M059J (cell line): ENCODE measurements around the gene NT5C3B. TPM values are rescaled to one million over a fixed set of nuclear protein-coding genes. Genes with fewer than 3 reads are reported as not detected.
A peak's percentile ranks its signal among the peaks of the same experiment; 100 is the strongest.
"Not testable (repeated sequence)": the region's sequence is repeated elsewhere in the genome, so short reads cannot be mapped to it uniquely, and the experiment has no call there.

Source experiments
- DNase-seq: peaks from one replicate; pipeline ENCODE4 v3.0.0-alpha.2; 2012; ENCODE audit warnings: low read depth
- total RNA-seq: library from RNA; depleted of rRNA; stranded (reverse); fragments of >200 nt; shearing (Covaris generic); gene quantifications from 2 replicates; pipeline ENCODE4 v1.2.3, GENCODE V29; 2014; rRNA removed

Gene NT5C3B
- 54.9 and 56.2 TPM in 2 replicates for total RNA-seq

DNA sequence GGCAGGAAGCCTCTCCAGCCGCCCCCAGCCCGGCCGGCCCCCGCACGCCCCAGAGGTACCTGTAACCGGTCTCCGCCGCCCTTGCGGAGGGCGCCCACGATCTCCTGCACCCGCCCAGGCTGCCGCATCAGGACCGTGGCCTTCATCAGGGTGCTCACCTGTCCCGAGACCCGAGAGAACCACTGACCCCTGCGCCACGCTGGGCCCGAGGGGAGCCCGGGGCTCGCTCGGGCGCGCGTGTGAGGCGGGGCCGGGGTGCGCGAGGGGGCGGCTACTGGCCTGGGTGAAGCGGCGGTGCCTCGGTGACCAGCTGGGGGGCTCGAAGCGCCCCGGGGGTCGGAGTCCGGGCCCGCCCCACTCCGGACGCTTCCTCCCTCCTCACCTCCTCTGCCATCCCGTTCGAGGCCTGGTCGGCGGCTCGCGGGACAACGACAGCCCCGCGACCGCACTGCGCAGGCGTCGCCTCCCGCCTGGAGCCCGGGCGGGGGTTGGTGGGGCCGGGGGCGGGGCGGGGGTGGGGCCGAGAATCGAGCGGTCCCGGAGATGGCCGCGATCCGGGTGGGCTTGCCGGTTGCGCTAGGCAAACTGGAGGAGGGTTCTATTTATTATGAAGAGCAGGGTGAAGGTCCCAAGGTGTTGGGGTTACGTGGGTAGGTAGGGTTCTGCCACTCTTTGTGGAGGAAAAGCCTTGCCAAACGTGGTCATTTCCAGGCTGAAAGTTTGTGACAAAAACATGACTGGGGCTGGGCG is at the start of gene NT5C3B:
Gene NT5C3B (minus strand): TSS at position 433 of the 750 bp plus-strand sequence. CDS start 39 bp downstream, at position 394.
- DNase-seq, result peak; percentile 43

DNA sequence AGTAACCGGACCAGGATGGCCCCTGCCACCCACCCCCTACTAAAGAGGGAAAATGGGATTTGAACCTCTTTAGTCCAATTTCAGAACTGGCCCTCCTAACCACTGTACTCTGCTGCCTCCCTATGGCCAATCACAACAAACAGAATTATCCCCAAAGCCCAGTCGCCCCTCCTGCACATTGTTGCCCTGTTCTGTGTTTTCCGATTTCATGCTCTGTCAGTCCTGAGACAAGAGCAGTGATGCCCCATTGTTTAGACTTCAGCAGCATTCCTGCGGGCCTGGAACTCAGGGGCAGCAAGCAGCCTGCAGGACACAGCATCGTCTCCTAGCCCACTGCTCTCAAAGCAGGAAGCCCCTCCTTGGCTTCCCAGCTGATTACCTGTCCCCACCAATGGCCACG is 49.7 kb upstream of the NT5C3B start:
- no peak for DNase-seq

DNA sequence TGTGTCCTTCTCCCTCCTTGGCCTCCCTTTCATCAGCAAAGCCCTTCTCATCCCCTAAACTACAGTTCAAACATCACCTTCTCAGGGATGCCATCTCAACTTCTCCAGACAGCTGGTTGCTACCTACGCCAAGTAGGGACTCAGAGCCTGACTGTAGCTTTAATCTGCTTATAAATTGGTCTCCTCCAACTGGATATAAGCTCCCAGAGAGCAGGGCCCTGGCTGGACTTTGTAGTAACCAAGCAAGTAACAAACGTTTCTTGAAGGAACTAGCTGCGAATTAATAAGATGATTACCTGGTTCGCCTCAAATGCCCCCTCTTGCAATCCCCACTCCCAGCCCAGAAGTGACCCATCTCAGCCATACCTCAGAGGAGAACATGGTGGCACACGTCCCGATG is 46.7 kb upstream of the NT5C3B start:
- DNase-seq, result no peak

DNA sequence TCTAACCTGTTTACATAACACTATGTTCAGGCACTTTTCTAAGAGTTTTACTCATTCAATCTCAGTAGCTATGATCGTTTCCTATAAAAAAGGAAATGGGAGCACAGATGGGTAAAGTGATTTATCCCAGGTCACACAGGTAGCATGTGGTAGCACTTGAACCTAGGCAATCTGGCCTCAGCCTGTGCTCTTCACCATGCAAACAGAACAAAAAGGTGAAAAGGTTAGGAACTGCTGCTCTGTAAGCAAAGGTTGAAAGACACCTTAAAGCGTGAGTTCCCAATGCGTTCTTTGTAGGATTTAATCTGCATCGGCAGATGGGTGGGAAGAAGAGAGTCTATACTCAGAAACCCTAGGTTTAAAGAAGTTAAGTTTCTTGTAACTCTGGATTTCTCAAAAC is 44.1 kb upstream of the NT5C3B start:
- no peak for DNase-seq

DNA sequence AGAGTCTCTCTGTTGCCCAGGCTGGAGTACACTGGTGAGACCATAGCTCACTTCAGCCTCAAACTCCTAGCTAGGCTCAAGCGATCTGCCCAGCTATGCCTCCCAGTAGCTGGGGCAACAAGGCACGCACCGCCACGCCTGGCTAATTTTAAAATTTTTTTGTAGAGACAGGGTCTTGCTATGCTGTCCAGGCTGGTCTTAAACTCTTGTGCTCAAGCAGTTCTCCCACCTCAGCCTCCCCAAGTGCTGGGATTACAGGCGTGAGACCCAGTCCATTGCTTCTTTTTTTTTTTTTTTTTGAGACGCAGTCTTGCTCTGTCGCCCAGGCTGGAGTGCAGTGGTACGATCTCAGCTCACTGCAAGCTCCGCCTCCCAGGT is 38.2 kb upstream of the NT5C3B start:
- DNase-seq, result not testable (repeated sequence)

DNA sequence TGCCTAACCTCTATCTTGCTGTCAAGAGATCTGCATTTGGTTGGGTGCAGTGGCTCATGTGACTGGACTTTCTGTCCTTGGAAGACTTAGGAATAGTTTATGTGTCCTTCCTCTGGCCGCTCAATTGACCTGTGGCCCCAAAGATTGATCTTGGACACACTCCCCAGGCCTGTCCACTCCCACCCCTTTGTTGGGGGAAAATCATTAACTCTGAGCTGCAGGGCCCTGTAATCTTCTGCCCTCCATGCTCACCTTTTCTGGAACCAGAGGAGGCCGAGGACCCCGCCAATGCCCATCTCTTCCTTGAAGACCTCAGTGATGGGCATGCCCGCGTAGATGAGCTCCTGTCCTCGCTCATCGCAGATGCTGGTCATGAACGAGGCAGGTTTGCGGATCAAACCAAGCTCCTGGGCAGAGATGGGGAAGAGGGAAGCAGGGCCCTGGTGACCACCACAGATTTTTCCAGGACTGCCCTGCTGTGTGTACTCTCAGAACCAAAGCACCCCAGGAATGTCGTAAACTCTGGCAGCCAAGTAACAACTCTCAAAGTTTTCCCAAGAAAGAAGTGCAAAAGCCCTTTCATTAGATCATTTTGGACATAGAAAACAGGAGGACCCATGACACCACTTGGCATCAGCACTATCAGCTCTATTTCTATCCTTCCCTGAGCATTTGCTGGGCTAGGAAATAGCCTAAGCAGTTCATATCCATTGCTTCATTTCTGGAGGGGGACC is 37.7 kb upstream of the NT5C3B start:
- no peak for DNase-seq

DNA sequence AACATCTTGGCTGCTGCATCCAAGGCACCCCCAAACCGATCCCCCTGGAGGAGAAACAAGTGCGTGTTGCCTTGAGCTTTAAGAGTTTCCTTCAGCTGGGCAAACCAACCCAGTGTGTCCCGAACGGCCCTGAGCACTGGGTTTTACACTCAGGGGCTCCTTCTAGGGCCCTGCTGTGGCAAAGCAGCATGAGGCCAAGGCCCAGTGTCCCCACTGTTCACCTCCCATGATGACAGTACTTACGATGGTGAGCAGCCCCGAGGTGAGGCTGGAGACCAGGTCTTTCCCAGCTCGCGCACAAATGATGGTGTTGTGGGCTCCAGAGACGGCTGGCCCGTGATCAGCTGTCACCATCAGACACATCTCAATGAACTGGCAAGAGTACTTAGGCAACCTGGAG is 35.8 kb upstream of the NT5C3B start:
- no peak for DNase-seq

DNA sequence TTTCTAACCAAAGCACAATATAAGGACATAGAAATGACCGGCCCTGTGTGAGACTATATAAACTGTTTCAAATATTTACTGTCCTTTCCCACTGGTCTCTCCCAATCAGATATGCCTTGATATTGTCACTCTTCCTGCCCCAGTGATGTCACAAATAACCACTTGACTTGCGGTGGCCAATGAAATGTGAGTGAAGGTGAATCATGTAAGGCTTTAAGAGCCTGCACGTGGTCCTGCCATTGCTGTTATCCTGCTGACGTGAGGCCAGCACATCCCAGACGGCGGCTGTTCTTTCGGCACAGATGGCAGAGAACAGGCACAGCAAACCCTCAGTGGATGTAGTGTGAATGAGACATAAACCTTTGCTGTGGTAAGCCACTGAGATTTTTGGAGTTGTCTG is 34.6 kb upstream of the NT5C3B start:
- no peak for DNase-seq

DNA sequence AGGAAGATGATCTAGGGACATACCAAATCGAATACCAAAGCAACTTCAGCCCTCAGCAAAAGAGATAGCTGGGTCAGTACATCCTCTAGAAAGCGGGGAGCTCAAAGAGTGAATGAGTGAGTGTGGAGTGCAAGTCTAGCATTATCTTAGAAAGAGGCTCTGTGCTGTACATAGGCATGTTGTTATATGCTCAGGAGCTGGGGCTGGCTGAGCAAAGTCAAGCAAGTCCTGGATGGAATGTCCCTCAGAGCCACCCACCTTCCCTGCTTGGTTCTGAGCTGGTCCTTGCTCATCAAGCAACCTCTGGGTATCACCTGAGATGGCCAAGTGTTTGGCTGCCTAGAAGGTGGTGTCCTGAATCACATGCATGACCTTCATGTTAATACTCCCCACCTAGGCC is 34.1 kb upstream of the NT5C3B start:
- DNase-seq, result no peak

DNA sequence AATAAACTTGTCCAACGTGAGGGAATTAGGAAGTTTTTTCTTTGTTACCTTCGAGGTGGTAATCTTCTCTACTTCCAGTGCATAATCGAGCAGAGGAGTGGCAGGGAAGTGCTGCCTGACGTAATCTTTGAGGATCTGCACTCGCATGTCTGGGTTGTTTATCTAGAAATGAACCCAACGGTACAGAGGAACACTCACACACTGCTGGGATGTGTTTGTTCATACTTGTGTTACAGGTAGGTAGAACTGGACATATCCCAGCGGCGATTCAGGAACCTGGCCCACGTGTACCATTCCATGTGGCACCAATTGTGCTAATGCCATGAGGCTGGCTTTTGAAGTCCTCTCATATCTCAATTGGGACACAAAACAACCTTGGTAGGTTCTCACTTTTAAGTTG is 33.4 kb upstream of the NT5C3B start:
- DNase-seq, result no peak

DNA sequence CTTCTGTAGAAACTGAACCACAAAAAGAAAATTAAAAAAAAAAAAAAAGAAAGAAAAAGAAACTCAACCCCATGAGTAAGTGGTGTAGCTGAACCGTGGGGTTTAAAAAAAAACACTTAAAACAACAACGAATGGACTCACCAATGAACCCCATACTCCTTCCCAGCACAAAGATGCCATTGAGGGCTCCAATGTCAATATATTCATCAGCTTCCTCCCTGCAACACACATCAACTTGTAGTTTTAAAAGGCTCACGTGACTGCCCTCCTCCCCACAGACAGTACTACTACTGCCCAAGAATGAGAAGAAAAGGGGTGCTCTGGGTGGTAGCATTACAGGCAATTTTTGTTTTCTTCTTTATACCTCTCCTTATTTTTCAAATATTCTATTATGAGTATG is 32.5 kb upstream of the NT5C3B start:
- no peak for DNase-seq

DNA sequence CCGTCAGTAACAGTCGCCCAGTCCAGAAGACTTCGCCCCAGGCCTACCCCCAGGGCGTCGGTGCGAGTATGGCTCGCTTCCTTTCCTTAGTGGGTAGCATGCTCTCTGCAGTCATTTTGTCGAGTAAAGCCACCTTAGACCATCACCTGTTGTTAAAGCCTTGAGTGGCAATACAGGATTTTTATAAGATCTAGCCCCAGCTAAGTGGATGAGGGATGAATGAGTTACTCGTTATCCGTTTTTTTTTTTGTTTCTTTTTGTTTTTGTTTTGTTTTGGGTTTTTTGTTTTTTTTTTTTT is 29.5 kb upstream of the NT5C3B start:
- DNase-seq, result no peak

DNA sequence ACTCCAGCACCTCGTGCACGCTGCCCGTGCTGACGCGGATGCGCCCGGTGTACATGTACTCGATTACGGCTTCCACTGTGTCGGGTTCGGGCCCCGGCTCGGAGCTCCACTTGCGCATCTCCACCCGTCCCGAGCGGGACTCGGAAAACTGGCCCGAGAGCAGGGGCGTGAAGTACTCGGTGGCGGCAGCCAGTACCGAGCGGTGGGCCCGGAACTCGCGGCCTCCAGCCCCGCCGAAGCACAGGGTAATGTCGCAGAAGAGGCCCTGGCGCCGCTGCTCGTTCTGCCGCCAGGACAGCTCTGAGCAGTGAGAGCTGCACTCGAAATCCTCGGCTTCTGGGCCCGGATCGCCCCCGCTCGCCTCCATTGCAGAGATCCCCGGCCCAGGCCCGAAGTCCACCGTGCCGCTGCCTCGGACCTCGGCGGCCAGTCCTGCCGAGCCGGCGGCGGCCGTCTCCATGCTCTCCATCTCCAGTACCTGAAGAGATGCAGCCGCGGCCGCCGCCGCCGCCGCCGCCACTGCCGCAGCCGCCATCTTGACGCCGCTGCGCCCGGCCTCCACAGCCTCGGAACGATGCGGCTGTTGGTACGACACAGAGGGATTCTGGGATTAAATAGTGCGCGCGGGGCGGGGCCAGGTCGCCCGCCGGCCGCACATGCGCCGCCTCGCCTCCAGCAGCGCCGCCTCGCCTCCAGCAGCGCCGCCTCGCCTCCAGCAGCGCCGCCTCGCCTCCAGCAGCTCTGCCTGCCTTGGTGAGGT is 29.0 kb upstream of the NT5C3B start, which contains the start of gene KLHL11:
Gene KLHL11 (minus strand): TSS at position 588 of the 760 bp plus-strand sequence. CDS start 53 bp downstream, at position 535.
- DNase-seq, result peak; percentile 85

DNA sequence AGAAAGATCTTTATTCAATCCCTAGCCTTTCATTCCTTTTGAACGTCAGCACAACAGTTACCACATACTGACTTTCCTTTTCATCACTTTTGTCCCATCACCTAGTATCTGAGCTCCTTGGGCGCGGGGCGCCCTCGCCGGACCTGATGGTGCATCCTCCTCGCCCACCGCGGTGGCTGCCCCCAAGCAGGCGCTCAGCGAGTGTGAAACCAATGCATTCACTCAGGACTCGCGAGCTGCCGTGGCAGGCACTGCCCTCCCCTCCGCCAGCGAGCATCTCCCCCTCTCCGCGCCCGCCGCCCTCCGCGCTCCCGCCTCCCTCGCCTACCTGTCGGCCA is 28.4 kb upstream of the NT5C3B start:
- DNase-seq, result no peak

DNA sequence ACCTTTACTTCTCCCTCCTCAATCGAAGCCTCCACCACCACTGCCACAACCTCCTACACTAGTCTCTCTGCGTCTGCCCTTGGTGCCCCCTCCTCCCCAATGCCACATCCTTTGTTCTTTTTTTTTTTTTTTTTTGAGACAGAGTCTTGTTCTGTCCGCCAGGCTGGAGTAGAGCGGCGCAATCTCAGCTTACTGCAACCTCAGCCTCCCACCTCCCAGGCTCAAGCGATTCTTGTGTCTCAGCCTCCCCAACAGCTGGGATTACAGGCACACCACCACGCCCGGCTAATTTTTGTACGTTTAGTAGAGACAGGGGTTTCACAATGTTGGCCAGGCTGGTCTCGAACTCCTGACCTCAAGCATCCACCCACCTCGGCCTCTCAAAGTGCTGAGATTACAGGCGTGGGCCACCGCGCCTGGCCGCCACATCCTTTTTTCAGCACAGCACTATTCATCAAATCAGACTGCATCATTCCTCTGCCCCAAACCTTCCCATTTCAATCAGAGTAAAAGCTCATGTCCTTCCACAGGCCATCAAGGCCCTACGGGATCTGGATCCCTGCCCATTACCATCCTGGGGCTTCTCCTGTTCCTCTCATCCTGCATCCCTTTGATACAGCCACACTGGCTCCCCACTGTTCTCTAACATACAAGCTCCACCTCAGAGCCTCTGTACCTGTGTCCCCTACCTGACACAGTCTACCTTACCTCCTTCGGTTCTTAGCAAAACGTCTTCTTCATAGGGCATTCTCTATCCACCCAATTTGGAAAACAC is 27.2 kb upstream of the NT5C3B start:
- DNase-seq, result no peak

DNA sequence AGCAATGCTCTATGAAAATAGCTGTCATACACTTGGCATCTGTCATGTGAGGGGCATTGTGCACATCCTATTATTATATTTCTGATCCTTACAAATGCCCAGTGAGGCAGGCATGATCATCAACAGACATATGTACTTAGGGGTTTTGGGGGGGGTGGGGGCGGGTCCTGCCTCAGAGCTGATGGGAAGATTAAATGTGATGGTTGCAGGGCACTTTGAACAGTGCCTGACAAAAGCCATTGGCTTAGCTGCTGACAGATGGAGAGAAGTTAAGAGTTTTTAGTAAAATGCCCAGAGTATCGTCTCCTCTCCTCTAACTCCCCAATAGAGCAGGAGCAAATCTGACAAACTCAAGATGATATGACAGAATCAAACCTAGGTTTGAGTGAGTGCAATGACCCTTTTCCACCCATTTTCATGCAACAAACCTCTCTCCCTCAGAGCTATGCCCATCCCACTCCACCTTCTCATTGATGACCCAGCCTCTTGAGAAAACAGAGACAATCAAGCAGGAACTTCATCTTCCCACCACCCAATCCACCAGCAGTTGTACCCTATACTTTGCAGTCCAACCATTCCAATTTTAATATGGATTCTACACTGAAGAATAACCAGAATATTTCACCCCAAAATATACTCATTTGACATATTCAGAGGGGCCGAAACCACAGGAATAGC is 24.4 kb upstream of the NT5C3B start:
- no peak for DNase-seq

DNA sequence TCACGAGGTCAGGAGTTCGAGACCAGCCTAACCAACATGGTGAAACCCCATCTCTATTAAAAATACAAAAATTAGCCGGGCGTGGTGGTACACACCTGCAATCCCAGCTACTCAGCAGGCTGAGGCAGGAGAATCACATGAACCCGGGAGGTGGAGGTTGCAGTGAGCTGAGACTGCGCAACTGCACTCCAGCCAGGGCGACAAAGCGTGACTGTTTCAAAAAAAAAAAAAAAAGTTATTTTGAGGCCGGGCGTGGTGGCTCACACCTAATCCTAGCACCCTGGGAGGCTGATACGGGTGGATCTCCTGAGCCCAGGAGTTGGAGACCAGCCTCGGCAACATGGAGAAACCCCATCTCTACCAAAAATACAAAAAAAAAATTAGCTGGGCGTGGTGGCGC is 15.3 kb upstream of the NT5C3B start:
- not testable (repeated sequence) for DNase-seq

DNA sequence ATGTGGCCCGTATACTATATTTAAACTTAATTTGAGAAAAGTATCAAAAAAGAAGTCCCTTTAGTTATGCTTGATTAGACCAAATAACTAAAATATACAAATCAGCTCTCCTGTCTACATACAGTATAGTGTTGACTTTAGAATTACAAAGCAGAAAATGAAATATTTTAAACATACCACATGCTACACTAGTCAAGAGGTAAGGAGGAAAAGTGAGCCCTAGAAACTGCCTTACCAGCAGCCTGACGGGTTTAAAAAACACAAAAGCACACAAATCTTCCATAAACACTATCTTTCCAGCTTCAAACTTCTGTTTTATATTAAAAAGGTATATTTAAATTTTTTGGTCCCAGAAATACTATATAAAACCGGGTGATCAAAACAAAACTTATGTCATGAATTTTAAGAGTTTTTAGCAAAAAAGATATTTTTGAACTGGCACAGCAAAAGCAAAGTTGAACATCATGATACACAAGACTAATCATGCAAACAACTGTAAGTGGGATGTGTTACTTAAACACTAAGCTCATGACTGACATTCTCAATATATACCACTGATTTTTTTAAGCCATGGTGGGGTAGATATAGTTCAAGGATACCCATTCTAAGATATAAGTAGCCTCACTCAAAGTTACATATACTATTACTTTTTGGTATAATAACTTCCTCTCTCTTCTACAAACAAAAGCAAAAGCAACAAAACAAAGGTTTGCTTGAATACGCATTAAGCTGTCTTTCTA is 13.4 kb upstream of the NT5C3B start:
- no peak for DNase-seq

DNA sequence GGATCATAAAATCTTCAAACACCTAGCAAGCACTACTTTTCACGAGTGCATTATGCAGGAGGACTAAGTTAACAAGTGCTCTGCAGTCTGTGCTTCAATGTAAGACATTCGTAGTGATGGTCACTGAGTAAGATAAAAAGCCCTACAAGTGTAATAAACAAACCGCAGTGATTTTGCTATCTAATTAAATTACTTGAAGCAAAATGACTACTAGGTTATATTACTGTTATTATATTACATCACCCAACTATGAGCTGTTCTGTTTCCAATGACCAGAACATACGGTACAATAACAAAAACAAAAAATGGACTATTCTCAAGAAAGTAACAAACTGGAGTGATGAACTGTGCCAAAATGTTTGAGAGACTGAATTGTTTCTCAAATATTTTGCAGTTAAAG is 12.8 kb upstream of the NT5C3B start:
- no peak for DNase-seq

DNA sequence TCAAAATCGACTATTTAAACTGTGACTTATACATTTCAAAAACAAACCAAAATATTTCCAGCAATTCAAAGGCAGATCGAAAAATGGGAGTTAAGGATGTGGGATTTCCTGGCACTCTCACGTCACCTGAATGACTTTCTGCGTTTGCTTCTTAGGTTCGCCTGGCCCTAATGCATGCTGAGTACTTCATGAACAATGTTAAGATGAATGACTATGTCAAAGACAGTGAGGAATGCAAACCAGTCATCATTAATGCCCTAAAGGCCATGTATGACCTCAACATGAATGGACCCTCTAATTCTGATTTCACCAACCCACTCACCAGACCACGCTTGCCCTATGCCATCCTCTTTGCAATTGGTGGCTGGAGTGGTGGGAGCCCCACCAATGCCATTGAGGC is 8.9 kb upstream of the NT5C3B start:
- peak; percentile 66 for DNase-seq

DNA sequence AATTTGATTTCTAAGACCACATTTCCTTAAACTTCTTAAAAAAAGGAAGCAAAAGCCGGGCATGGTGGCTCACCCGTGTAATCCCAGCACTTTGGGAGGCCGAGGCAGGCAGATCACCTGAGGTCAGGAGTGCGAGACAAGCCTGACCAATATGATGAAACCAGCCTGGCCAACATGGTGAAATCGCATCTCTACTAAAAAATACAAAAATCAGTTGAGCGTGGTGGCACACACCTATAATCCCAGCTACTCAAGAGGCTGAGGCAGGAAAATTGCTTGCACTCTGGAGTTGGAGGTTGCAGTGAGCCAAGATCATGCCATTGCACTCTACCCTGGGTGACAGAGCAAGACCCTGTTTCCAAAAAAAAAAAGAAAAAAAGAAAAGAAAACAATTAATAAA is 4.7 kb upstream of the NT5C3B start:
- not testable (repeated sequence) for DNase-seq
